Stomach (tissue), 9 donors: ENCODE measurements around the gene GPC4. TPM values are rescaled to one million over a fixed set of nuclear protein-coding genes. Genes with fewer than 3 reads are reported as not detected.

Experiments
- DNase-seq, 2 donors: peaks; one replicate each; pipeline versions ENCODE4 v3.0.0 to v3.0.0-alpha.2; 2013 to 2019
- H3K27ac ChIP-seq, 5 donors: fragments of 200-600 bp in 4 of 5; sonication (generic) in 4 of 5; one replicate each; pipeline ENCODE4 v1.5.1; 2013 to 2019; ENCODE audit warnings: mild to moderate bottlenecking in 1 of 5, moderate library complexity in 1 of 5
- H3K27me3 ChIP-seq, 3 donors: fragments of 200-600 bp; sonication (generic); one replicate each; pipeline ENCODE4 v1.5.1; 2017 to 2019; ENCODE audit warnings: mixed run types in 1 of 3
- H3K36me3 ChIP-seq, 4 donors: fragments of 200-600 bp; sonication (generic); 1 replicate in 3 of 4; 2 replicates in 1 of 4; pipeline ENCODE4 v1.5.1; 2016 to 2019
- H3K4me1 ChIP-seq, 4 donors: fragments of 200-600 bp; sonication (generic); one replicate each; pipeline ENCODE4 v1.5.1; 2016 to 2019
- H3K4me3 ChIP-seq, 4 donors: fragments of 200-600 bp; sonication (generic) in 3 of 4; one replicate each; pipeline ENCODE4 v1.5.1; 2016 to 2019; ENCODE audit warnings: mild to moderate bottlenecking in 1 of 4
- H3K9me3 ChIP-seq, 4 donors: fragments of 200-600 bp; sonication (generic); one replicate each; pipeline ENCODE4 v1.5.1; 2016 to 2019
- CTCF ChIP-seq, 7 experiments: fragments of 450-650 bp in 4 of 7; fragments of 200-600 bp in 3 of 7; sonication (generic) in 3 of 7; IDR thresholded peaks; one replicate each; pipeline ENCODE4 v1.5.1; 2016 to 2019; ENCODE audit warnings: antibody characterized with exemption in 7 of 7, control low read depth in 2 of 7, mild to moderate bottlenecking in 1 of 7
- EP300 ChIP-seq: sonication (generic); formaldehyde crosslinking; IDR thresholded peaks from one replicate; pipeline ENCODE4 v1.6.1; 2017; ENCODE audit warnings: antibody characterized with exemption
- POLR2A ChIP-seq, 4 donors: fragments of 450-650 bp; IDR thresholded peaks; one replicate each; pipeline ENCODE4 v1.6.1; 2016; ENCODE audit warnings: antibody characterized with exemption in 4 of 4, control low read depth in 2 of 4, mild to moderate bottlenecking in 1 of 4, moderate library complexity in 1 of 4
- POLR2AphosphoS5 ChIP-seq, 3 donors: sonication (generic); formaldehyde crosslinking; IDR thresholded peaks; one replicate each; pipeline ENCODE4 v1.6.1; 2016; ENCODE audit warnings: antibody characterized with exemption in 3 of 3
- WGBS, 5 donors: extraction: QIAGEN DNeasy Blood & Tissue Kit in 3 of 5; methylation state at CpG; one replicate each; pipeline versions ENCODE4 v1.1.5 to v1.1.7; 2013 to 2018; 5-methylcytosine and 5-hydroxymethylcytosine counted together
- intact Hi-C: fragments of 100-400 bp; cut with DNase I; formaldehyde crosslinking; loops from one replicate; pipeline ENCODE4 v1.15.1; 2023; ENCODE audit warnings: low total_unique reads
- polyA plus RNA-seq, 3 donors: library from polyadenylated mRNA; stranded (reverse); fragments of 200-250 nt; gene quantifications; one replicate each; pipeline ENCODE4 v1.2.3, GENCODE V29; 2013
- total RNA-seq, 5 donors: library from RNA; depleted of rRNA; stranded (reverse); fragments of >200 nt; gene quantifications; one replicate each; pipeline versions ENCODE4 v1.1.0 to v1.2.3, GENCODE V29; 2014 to 2016
- donor health status: healthy with polysubstance abuse.
- donor health status: Bipolar disorder and iron deficiency.
- donor health status: healthy.

The GPC4 gene
- total and polyA plus RNA-seq, 8 donors = 3.5 to 32.1 (median 14.7) TPM

- no peak for DNase-seq
- TF ChIP-seq POLR2A (IDR thresholded peaks at IDR 0.05) (no peak), EP300 (no peak), CTCF (IDR thresholded peaks at IDR 0.05) (no peak), POLR2AphosphoS5 (IDR thresholded peaks at IDR 0.05) (no peak)
- intact Hi-C loops = no loop called here
Observed at GRCh38 chrX:133365871-133366611, 49.2 kb downstream of the GPC4 start.

GRCh38 chrX:133364865-133365264 lies 50.4 kb downstream of the GPC4 start:
- DNase-seq = no peak
- Histone ChIP-seq H3K36me3 (no peaks in the 10 kb centered on the region), H3K4me3 (no peak overlapping the region), H3K4me1 (peaks cover 0 to 13% (median 0%) of the 10 kb centered on the region in 4 donors), H3K9me3 (no peaks in the 10 kb centered on the region), H3K27ac (no peak overlapping the region), H3K27me3 (peaks cover 0 to 9% (median 0%) of the 10 kb centered on the region in 3 donors)
- intact Hi-C loops = no loop called here
- TF ChIP-seq POLR2A (IDR thresholded peaks at IDR 0.05) = no peak
- no peak for TF ChIP-seq CTCF (IDR thresholded peaks at IDR 0.05)
- no peak for TF ChIP-seq EP300
- TF ChIP-seq POLR2AphosphoS5 (IDR thresholded peaks at IDR 0.05) = no peak
- 46 to 64% (median 59%) methylated on average over 1 of the region's 1 CpG for WGBS, 5 donors

More at GRCh38 chrX:133365871-133366611, 49.2 kb downstream of the GPC4 start:
- H3K27ac ChIP-seq = no peak overlapping the region
- H3K4me3 ChIP-seq = no peak overlapping the region
- peaks cover 0 to 8% (median 0%) of the 10 kb centered on the region in 4 donors for H3K4me1 ChIP-seq
- H3K36me3 ChIP-seq = no peaks in the 10 kb centered on the region
- peaks cover 0 to 9% (median 0%) of the 10 kb centered on the region in 3 donors for H3K27me3 ChIP-seq
- WGBS, 5 donors = 9 to 18% (median 14%) methylated on average over 1 of the region's 1 CpG
- H3K9me3 ChIP-seq = no peaks in the 10 kb centered on the region

DNA sequence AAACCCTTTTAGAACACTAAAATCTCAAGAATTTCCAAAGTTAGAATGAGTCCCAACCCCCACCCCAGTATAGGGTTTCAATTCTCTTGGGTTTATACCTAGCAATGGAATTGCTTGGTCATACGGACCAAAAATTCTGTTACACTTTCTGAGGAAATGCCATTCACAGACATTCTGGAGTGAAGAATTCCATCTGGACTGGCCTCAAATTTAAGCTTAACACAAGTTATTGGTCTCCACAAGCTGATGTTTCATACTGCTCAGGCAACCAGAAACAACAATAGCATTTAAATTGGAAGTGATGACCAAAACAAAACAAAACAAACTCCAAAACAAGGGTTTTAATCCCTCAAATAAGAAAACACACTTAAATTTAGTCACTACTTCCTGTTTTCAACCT lies 51.1 kb downstream of the GPC4 start:
- no peak for DNase-seq
- no peak overlapping the region for H3K4me3 ChIP-seq
- peaks cover 0 to 13% (median 0%) of the 10 kb centered on the region in 4 donors for H3K4me1 ChIP-seq
- no peaks in the 10 kb centered on the region for H3K9me3 ChIP-seq
- peaks cover 0 to 9% (median 0%) of the 10 kb centered on the region in 3 donors for H3K27me3 ChIP-seq
- H3K36me3 ChIP-seq = no peaks in the 10 kb centered on the region
- intact Hi-C loops = no loop called here
- TF ChIP-seq POLR2A (IDR thresholded peaks at IDR 0.05) (no peak), CTCF (IDR thresholded peaks at IDR 0.05) (no peak), POLR2AphosphoS5 (IDR thresholded peaks at IDR 0.05) (no peak), EP300 (no peak)
- H3K27ac ChIP-seq = no peak overlapping the region
- WGBS, 5 donors = 60 to 79% (median 70%) methylated on average over 1 of the region's 1 CpG

DNA sequence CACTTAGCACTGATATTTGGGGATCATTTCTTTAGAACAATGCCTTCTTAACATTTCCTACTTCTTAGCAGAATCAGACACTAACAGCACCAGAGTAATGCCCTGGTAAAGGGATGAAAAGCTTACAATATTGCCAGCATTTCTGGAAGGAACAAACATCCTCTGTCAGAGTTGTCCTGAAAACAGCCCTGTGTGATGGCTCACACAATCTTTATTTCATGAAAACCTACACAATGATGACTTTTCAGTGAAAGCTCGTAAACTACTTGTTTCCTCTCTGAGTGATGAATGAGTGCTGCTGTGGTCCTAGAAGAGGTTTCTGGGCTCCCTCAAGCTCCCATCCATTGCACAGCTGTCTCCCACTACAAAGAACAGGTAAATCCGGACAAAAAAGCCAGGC lies 52.8 kb downstream of the GPC4 start:
- 67 to 85% (median 82%) methylated on average over 2 of the region's 2 CpGs for WGBS, 5 donors
- H3K4me1 ChIP-seq = peaks cover 0 to 13% (median 0%) of the 10 kb centered on the region in 4 donors
- DNase-seq = no peak
- no peak for TF ChIP-seq POLR2A (IDR thresholded peaks at IDR 0.05)
- peaks cover 0 to 9% (median 0%) of the 10 kb centered on the region in 3 donors for H3K27me3 ChIP-seq
- intact Hi-C loops = no loop called here
- H3K36me3 ChIP-seq = no peaks in the 10 kb centered on the region
- no peak overlapping the region for H3K27ac ChIP-seq
- no peaks in the 10 kb centered on the region for H3K9me3 ChIP-seq
- no peak overlapping the region for H3K4me3 ChIP-seq

- Histone ChIP-seq H3K36me3 (no peaks in the 10 kb centered on the region), H3K27me3 (no peaks in the 10 kb centered on the region), H3K4me3 (no peak overlapping the region), H3K9me3 (no peaks in the 10 kb centered on the region), H3K4me1 (peaks cover 0 to 4% (median 0%) of the 10 kb centered on the region in 4 donors), H3K27ac (no peak overlapping the region)
- intact Hi-C loops = no loop called here
- TF ChIP-seq EP300 = no peak
- TF ChIP-seq POLR2A (IDR thresholded peaks at IDR 0.05) = no peak
- no peak for TF ChIP-seq CTCF (IDR thresholded peaks at IDR 0.05)
- no peak for TF ChIP-seq POLR2AphosphoS5 (IDR thresholded peaks at IDR 0.05)
- DNase-seq = no peak
- WGBS, 5 donors = 60 to 95% (median 85%) methylated on average over 2 of the region's 2 CpGs
Observed at GRCh38 chrX:133359466-133359865, 55.8 kb downstream of the GPC4 start.
